Right lobe of liver (tissue), 4 donors: ENCODE measurements around the gene LYRM7.

Source experiments
- POLR2A ChIP-seq: fragments of 450-650 bp; IDR thresholded peaks from one replicate; pipeline ENCODE4 v1.6.1; 2017; ENCODE audit warnings: antibody characterized with exemption, mild to moderate bottlenecking
- TF ChIP-seq, protein P1 (sequence below), 4 donors: fragments of 200-600 bp in 3 of 4; fragments of 450-650 bp in 1 of 4; IDR thresholded peaks; one replicate each; pipeline versions ENCODE4 v1.5.1 to v1.8.0; 2016 to 2022; ENCODE audit warnings: antibody characterized with exemption in 4 of 4, mild to moderate bottlenecking in 2 of 4
- donor health status: DM: no; HTN: no; CAD: no.
- donor health status: DM: no; HTN: no; CAD: no.
- donor health status: DM: no; HTN: yes; CAD: no.

DNA sequence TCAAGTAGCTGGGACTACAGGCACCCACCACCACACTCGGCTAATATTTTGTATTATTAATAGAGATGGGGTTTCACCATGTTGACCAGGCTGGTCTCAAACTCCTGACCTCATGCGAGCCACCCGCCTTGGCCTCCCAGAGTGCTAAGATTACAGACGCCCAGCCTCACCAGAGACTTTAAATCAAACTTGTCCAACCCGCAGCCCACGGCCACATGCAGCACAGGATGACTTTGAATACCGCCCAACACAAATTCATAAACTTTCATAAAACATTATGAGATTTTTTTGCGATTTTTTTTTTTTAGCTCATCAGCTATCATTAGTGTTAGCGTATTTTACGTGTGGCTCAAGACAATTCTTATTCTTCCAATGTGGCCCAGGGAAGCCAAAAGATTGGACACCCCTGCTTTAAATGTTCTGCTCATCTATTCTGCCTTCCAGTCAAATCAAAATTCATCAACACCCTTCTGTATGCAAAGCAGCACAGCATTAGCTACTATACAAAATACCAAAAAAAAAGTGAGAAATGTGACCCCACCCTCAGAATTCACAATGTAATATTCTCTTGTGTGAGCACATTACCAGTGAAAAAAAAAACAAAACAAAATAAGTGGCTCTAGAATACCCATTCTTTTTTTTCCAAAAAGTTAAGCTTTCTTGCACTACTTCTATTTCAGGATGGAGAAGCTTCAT lies 50.4 kb downstream of the LYRM7 start:
- TF ChIP-seq, protein P1, sequence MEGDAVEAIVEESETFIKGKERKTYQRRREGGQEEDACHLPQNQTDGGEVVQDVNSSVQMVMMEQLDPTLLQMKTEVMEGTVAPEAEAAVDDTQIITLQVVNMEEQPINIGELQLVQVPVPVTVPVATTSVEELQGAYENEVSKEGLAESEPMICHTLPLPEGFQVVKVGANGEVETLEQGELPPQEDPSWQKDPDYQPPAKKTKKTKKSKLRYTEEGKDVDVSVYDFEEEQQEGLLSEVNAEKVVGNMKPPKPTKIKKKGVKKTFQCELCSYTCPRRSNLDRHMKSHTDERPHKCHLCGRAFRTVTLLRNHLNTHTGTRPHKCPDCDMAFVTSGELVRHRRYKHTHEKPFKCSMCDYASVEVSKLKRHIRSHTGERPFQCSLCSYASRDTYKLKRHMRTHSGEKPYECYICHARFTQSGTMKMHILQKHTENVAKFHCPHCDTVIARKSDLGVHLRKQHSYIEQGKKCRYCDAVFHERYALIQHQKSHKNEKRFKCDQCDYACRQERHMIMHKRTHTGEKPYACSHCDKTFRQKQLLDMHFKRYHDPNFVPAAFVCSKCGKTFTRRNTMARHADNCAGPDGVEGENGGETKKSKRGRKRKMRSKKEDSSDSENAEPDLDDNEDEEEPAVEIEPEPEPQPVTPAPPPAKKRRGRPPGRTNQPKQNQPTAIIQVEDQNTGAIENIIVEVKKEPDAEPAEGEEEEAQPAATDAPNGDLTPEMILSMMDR (IDR thresholded peaks at IDR 0.05) = no peak
- TF ChIP-seq POLR2A = no peak
